ENCODE measurements around the gene P2RX4.

Gene P2RX4

DNA sequence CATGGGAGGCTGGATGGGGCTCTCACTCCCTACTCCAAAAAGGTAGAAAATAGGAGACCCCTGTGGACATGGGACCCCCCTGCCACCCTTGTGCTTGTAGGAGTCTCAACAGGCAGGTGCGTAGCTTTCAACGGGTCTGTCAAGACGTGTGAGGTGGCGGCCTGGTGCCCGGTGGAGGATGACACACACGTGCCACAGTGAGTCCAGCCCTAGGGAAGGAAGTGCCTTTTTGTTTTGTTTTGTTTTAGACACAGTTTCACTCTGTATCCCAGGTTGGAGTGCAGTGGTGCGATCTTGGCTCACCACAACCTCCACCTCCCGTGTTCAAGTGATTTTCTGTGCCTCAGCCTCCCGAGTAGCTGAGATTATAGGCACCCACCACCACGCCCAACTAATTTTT is 12.9 kb downstream of the P2RX4 start:
- H3K9me3 ChIP-seq (ENCODE audit: control insufficient read depth, insufficient read depth, low read length), result no peaks in the 10 kb centered on the region

GRCh38 chr12:121223292-121224285 is 13.7 kb downstream of the P2RX4 start:
- peaks cover 36% of the 10 kb centered on the region for H3K4me1 ChIP-seq (ENCODE audit: control insufficient read depth, low read length)
- H3K9me3 ChIP-seq (ENCODE audit: control insufficient read depth, insufficient read depth, low read length), result no peaks in the 10 kb centered on the region
- H3K27ac ChIP-seq (ENCODE audit: low read depth, low read length), result peak overlapping the region; percentile 45
- no peaks in the 10 kb centered on the region for H3K36me3 ChIP-seq (ENCODE audit: control insufficient read depth, low read length)
- H3K27me3 ChIP-seq (ENCODE audit: control insufficient read depth, low read length), result no peaks in the 10 kb centered on the region
- peak overlapping the region; percentile 37 for H3K4me3 ChIP-seq (ENCODE audit: low read length)
- TF ChIP-seq, protein P1, sequence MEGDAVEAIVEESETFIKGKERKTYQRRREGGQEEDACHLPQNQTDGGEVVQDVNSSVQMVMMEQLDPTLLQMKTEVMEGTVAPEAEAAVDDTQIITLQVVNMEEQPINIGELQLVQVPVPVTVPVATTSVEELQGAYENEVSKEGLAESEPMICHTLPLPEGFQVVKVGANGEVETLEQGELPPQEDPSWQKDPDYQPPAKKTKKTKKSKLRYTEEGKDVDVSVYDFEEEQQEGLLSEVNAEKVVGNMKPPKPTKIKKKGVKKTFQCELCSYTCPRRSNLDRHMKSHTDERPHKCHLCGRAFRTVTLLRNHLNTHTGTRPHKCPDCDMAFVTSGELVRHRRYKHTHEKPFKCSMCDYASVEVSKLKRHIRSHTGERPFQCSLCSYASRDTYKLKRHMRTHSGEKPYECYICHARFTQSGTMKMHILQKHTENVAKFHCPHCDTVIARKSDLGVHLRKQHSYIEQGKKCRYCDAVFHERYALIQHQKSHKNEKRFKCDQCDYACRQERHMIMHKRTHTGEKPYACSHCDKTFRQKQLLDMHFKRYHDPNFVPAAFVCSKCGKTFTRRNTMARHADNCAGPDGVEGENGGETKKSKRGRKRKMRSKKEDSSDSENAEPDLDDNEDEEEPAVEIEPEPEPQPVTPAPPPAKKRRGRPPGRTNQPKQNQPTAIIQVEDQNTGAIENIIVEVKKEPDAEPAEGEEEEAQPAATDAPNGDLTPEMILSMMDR (IDR thresholded peaks at IDR 0.05; ENCODE audit: low read depth, low read length, poor library complexity, severe bottlenecking), result peak; percentile 72
- TF ChIP-seq EZH2phosphoT487 (IDR thresholded peaks at IDR 0.05; ENCODE audit: borderline replicate concordance, low read length), result no peak
- peak overlapping the region; percentile 60 for H3K4me2 ChIP-seq (ENCODE audit: low read length)
- peaks cover 4% of the 10 kb centered on the region; the same call in 1 of the 2 replicates for H3F3A ChIP-seq (ENCODE audit: control insufficient read depth, insufficient read depth)
- no peaks in the 10 kb centered on the region for H3K9me2 ChIP-seq (replicated peaks; ENCODE audit: control insufficient read depth, low read length)
- H3K79me2 ChIP-seq (ENCODE audit: control insufficient read depth, low read length), result no peaks in the 10 kb centered on the region
- H4K20me1 ChIP-seq (ENCODE audit: control insufficient read depth, insufficient read depth, low read depth, low read length), result no peaks in the 10 kb centered on the region

More for the DNA sequence above, 12.9 kb downstream of the P2RX4 start:
- H3K4me2 ChIP-seq (ENCODE audit: low read length), result peak overlapping the region; percentile 60
- no peaks in the 10 kb centered on the region for H4K20me1 ChIP-seq (ENCODE audit: control insufficient read depth, insufficient read depth, low read depth, low read length)
- no peaks in the 10 kb centered on the region for H3K79me2 ChIP-seq (ENCODE audit: control insufficient read depth, low read length)
- peaks cover 34% of the 10 kb centered on the region for H3K4me1 ChIP-seq (ENCODE audit: control insufficient read depth, low read length)
- TF ChIP-seq EZH2phosphoT487 (IDR thresholded peaks at IDR 0.05; ENCODE audit: borderline replicate concordance, low read length), result no peak
- TF ChIP-seq, protein P1 (IDR thresholded peaks at IDR 0.05; ENCODE audit: low read depth, low read length, poor library complexity, severe bottlenecking), result no peak
- peak overlapping the region; percentile 45 for H3K27ac ChIP-seq (ENCODE audit: low read depth, low read length)
- no peaks in the 10 kb centered on the region for H3K27me3 ChIP-seq (ENCODE audit: control insufficient read depth, low read length)
- peaks cover 4% of the 10 kb centered on the region; the same call in 1 of the 2 replicates for H3F3A ChIP-seq (ENCODE audit: control insufficient read depth, insufficient read depth)
- no peaks in the 10 kb centered on the region for H3K36me3 ChIP-seq (ENCODE audit: control insufficient read depth, low read length)
- H3K9me2 ChIP-seq (replicated peaks; ENCODE audit: control insufficient read depth, low read length), result no peaks in the 10 kb centered on the region
- peak overlapping the region; percentile 37; the same call in 1 of the 2 replicates for H3K4me3 ChIP-seq (ENCODE audit: low read length)

DNA sequence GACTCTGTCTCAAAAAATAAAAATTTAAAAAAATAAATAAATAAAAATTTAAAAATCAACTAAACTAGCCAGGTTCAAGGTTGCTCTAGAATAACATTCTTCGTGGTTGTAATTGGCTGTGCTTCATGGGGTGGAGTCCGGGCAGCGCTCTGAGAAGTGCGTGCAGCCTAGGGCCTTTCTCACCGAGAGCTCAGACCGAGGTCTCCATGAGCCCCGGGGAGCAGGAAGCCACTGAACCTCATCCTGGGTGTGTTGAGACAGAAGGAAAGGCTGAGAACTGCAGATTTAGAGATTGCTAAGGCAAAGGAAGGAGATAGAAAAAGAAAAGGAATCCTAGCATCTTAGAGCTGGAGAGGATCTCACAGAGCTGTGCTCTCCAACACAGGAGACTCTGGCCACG is 14.7 kb downstream of the P2RX4 start:
- no peak overlapping the region for H3K4me2 ChIP-seq (ENCODE audit: low read length)
- TF ChIP-seq, protein P1 (IDR thresholded peaks at IDR 0.05; ENCODE audit: low read depth, low read length, poor library complexity, severe bottlenecking), result no peak
- TF ChIP-seq EZH2phosphoT487 (IDR thresholded peaks at IDR 0.05; ENCODE audit: borderline replicate concordance, low read length), result no peak
- H3K4me3 ChIP-seq (ENCODE audit: low read length), result no peak overlapping the region
- peaks cover 4% of the 10 kb centered on the region; the same call in 1 of the 2 replicates for H3F3A ChIP-seq (ENCODE audit: control insufficient read depth, insufficient read depth)
- H3K4me1 ChIP-seq (ENCODE audit: control insufficient read depth, low read length), result peaks cover 36% of the 10 kb centered on the region
- H3K9me3 ChIP-seq (ENCODE audit: control insufficient read depth, insufficient read depth, low read length), result no peaks in the 10 kb centered on the region
- H3K79me2 ChIP-seq (ENCODE audit: control insufficient read depth, low read length), result no peaks in the 10 kb centered on the region
- H3K27ac ChIP-seq (ENCODE audit: low read depth, low read length), result no peak overlapping the region
- H4K20me1 ChIP-seq (ENCODE audit: control insufficient read depth, insufficient read depth, low read depth, low read length), result no peaks in the 10 kb centered on the region
- H3K27me3 ChIP-seq (ENCODE audit: control insufficient read depth, low read length), result no peaks in the 10 kb centered on the region
- H3K9me2 ChIP-seq (replicated peaks; ENCODE audit: control insufficient read depth, low read length), result no peaks in the 10 kb centered on the region
- H3K36me3 ChIP-seq (ENCODE audit: control insufficient read depth, low read length), result no peaks in the 10 kb centered on the region
